SJSA1 (cell line): ENCODE measurements around the gene CCDC81. TPM values are rescaled to one million over a fixed set of nuclear protein-coding genes. Genes with fewer than 3 reads are reported as not detected.
A peak's percentile ranks its signal among the peaks of the same experiment; 100 is the strongest.

Experiments
- DNase-seq, 2 experiments: peaks; one replicate each; pipeline ENCODE4 v3.0.0-alpha.2; 2015 to 2020; ENCODE audit warnings: low spot score in 2 of 2, low read depth in 1 of 2
- H3K27ac ChIP-seq: fragments of 250-450 bp; sonication (Bioruptor Pico); 2 replicates; pipeline ENCODE4 v1.5.1; 2020; ENCODE audit warnings: mild to moderate bottlenecking, moderate library complexity
- H3K27me3 ChIP-seq: fragments of 250-450 bp; sonication (Bioruptor Pico); replicated peaks from 2 replicates; pipeline ENCODE4 v1.5.1; 2020; ENCODE audit warnings: mild to moderate bottlenecking, moderate library complexity
- H3K36me3 ChIP-seq: fragments of 250-450 bp; sonication (Bioruptor Pico); 2 replicates; pipeline ENCODE4 v1.5.1; 2020; ENCODE audit warnings: mild to moderate bottlenecking
- H3K4me1 ChIP-seq: fragments of 250-450 bp; sonication (Bioruptor Pico); replicated peaks from 2 replicates; pipeline ENCODE4 v1.6.1; 2021; ENCODE audit warnings: mild to moderate bottlenecking
- H3K4me3 ChIP-seq: fragments of 250-450 bp; sonication (Bioruptor Pico); 2 replicates; pipeline ENCODE4 v1.5.1; 2020; ENCODE audit warnings: mild to moderate bottlenecking
- H3K9me3 ChIP-seq: fragments of 250-450 bp; sonication (Bioruptor Pico); replicated peaks from 2 replicates; pipeline ENCODE4 v1.5.1; 2020; ENCODE audit warnings: mild to moderate bottlenecking
- total RNA-seq: library from RNA; depleted of rRNA; stranded (reverse); fragments of >200 nt; shearing (Covaris generic); gene quantifications from 2 replicates; pipeline ENCODE4 v1.2.3, GENCODE V29; 2014

Gene CCDC81
- total RNA-seq, 1 experiment from 2014 or later: 18.2 TPM

GRCh38 chr11:86453290-86454030 is 78.8 kb downstream of the CCDC81 start:
- no peaks in the 10 kb centered on the region for H3K27me3 ChIP-seq
- no peak for DNase-seq
- H3K9me3 ChIP-seq: no peaks in the 10 kb centered on the region
- no peak overlapping the region for H3K4me3 ChIP-seq
- H3K36me3 ChIP-seq: no peaks in the 10 kb centered on the region
- H3K4me1 ChIP-seq: peaks cover 5% of the 10 kb centered on the region
- H3K27ac ChIP-seq: no peak overlapping the region

- no peak overlapping the region for H3K4me3 ChIP-seq
- peaks cover 31% of the 10 kb centered on the region for H3K4me1 ChIP-seq
- no peak overlapping the region for H3K27ac ChIP-seq
- H3K27me3 ChIP-seq: no peaks in the 10 kb centered on the region
- DNase-seq: peak; percentile 62 to 73
- no peaks in the 10 kb centered on the region for H3K36me3 ChIP-seq
- no peaks in the 10 kb centered on the region for H3K9me3 ChIP-seq
Observed at GRCh38 chr11:86456075-86456939, 81.6 kb downstream of the CCDC81 start.

GRCh38 chr11:86458294-86459001 is 83.8 kb downstream of the CCDC81 start:
- Histone ChIP-seq H3K27me3 (no peaks in the 10 kb centered on the region), H3K4me3 (no peak overlapping the region), H3K9me3 (no peaks in the 10 kb centered on the region), H3K4me1 (peaks cover 31% of the 10 kb centered on the region), H3K27ac (no peak overlapping the region), H3K36me3 (no peaks in the 10 kb centered on the region)
- no peak for DNase-seq

GRCh38 chr11:86459002-86459385 is 84.3 kb downstream of the CCDC81 start:
- H3K4me3 ChIP-seq: no peak overlapping the region
- H3K27ac ChIP-seq: no peak overlapping the region
- H3K9me3 ChIP-seq: no peaks in the 10 kb centered on the region
- no peaks in the 10 kb centered on the region for H3K36me3 ChIP-seq
- no peak for DNase-seq
- H3K4me1 ChIP-seq: peaks cover 31% of the 10 kb centered on the region
- H3K27me3 ChIP-seq: no peaks in the 10 kb centered on the region

- Histone ChIP-seq H3K9me3 (no peaks in the 10 kb centered on the region), H3K4me3 (no peak overlapping the region), H3K27me3 (no peaks in the 10 kb centered on the region), H3K27ac (peak overlapping the region; percentile 65), H3K36me3 (no peaks in the 10 kb centered on the region), H3K4me1 (peaks cover 31% of the 10 kb centered on the region)
- peak; percentile 83 to 87 for DNase-seq
Observed at GRCh38 chr11:86459682-86460460, 85.2 kb downstream of the CCDC81 start.

GRCh38 chr11:86460461-86461385 is 86.0 kb downstream of the CCDC81 start:
- no peaks in the 10 kb centered on the region for H3K36me3 ChIP-seq
- H3K9me3 ChIP-seq: no peaks in the 10 kb centered on the region
- peak overlapping the region; percentile 65 for H3K27ac ChIP-seq
- no peaks in the 10 kb centered on the region for H3K27me3 ChIP-seq
- no peak overlapping the region for H3K4me3 ChIP-seq
- DNase-seq: no peak
- peaks cover 31% of the 10 kb centered on the region for H3K4me1 ChIP-seq

GRCh38 chr11:86461892-86462291 is 87.2 kb downstream of the CCDC81 start:
- Histone ChIP-seq H3K9me3 (no peaks in the 10 kb centered on the region), H3K27ac (no peak overlapping the region), H3K4me3 (no peak overlapping the region), H3K36me3 (no peaks in the 10 kb centered on the region), H3K27me3 (no peaks in the 10 kb centered on the region), H3K4me1 (peaks cover 26% of the 10 kb centered on the region)
- DNase-seq: no peak

- no peaks in the 10 kb centered on the region for H3K27me3 ChIP-seq
- H3K9me3 ChIP-seq: no peaks in the 10 kb centered on the region
- H3K4me3 ChIP-seq: no peak overlapping the region
- H3K4me1 ChIP-seq: peaks cover 26% of the 10 kb centered on the region
- H3K36me3 ChIP-seq: no peaks in the 10 kb centered on the region
- no peak for DNase-seq
- no peak overlapping the region for H3K27ac ChIP-seq
Observed at GRCh38 chr11:86463120-86463519, 88.4 kb downstream of the CCDC81 start.

GRCh38 chr11:86463955-86464354 is 89.3 kb downstream of the CCDC81 start:
- DNase-seq: no peak
- Histone ChIP-seq H3K4me3 (no peak overlapping the region), H3K36me3 (no peaks in the 10 kb centered on the region), H3K9me3 (no peaks in the 10 kb centered on the region), H3K27ac (no peak overlapping the region), H3K27me3 (no peaks in the 10 kb centered on the region), H3K4me1 (peaks cover 22% of the 10 kb centered on the region)

GRCh38 chr11:86464509-86465221 is 90.0 kb downstream of the CCDC81 start:
- H3K4me3 ChIP-seq: no peak overlapping the region
- peaks cover 15% of the 10 kb centered on the region for H3K4me1 ChIP-seq
- no peaks in the 10 kb centered on the region for H3K9me3 ChIP-seq
- no peak overlapping the region for H3K27ac ChIP-seq
- no peaks in the 10 kb centered on the region for H3K27me3 ChIP-seq
- no peaks in the 10 kb centered on the region for H3K36me3 ChIP-seq
- DNase-seq: no peak

- no peak for DNase-seq
- Histone ChIP-seq H3K27ac (no peak overlapping the region), H3K9me3 (no peaks in the 10 kb centered on the region), H3K36me3 (no peaks in the 10 kb centered on the region), H3K27me3 (no peaks in the 10 kb centered on the region), H3K4me3 (no peak overlapping the region), H3K4me1 (no peaks in the 10 kb centered on the region; the same call in 1 of the 2 replicates)
Observed at GRCh38 chr11:86468169-86468568, 93.5 kb downstream of the CCDC81 start.
